ENCODE results near the gene PPFIA1. TPM values are rescaled to one million over a fixed set of nuclear protein-coding genes. Genes with fewer than 3 reads are reported as not detected.

The PPFIA1 gene
- total RNA-seq, 1 experiment from 2014 or later, result 86.8 TPM

DNA sequence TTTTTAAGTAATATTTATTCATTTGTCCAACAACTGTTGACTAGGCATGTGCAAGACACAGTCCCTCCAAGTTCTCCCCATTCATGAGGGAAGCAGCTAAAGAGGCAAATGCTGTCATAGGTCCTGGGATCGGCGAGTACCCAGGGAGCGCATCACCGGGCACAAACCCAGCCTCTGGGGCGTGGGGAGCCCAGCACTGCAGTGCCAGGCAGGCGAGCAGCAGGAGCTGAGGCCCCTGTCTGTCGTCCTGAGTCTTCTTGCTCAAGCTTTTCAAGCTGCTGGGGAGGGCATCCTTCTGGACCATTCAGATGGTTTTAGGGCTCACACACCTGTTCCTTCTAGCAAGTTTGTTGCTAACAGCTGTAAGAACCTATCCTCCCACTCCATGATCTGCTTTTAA, 62.1 kb downstream of the PPFIA1 start:
- DNase-seq, result no peak
- Histone ChIP-seq H2AFZ (no peak overlapping the region), H4K20me1 (ENCODE audit: insufficient read depth) (no peaks in the 10 kb centered on the region; the same call in 1 of the 2 replicates), H3F3A (ENCODE audit: insufficient read depth, low read depth) (peaks cover 28% of the 10 kb centered on the region; the same call in 1 of the 2 replicates), H3K4me3 (no peak overlapping the region), H3K4me2 (no peak overlapping the region), H3K27me3 (ENCODE audit: insufficient read depth, low read depth) (no peaks in the 10 kb centered on the region), H3K9me3 (ENCODE audit: insufficient read depth, low read depth) (no peaks in the 10 kb centered on the region), H3K4me1 (replicated peaks; ENCODE audit: insufficient read depth) (no peaks in the 10 kb centered on the region), H3K79me2 (ENCODE audit: low read depth) (no peaks in the 10 kb centered on the region), H3K36me3 (ENCODE audit: low read depth) (peaks cover 59% of the 10 kb centered on the region), H3K27ac (no peak overlapping the region), H3K9me2 (ENCODE audit: insufficient read depth) (no peaks in the 10 kb centered on the region)
- BruUV-seq (replicated peaks), result no TSS peak
- POLR2A ChIA-PET (ENCODE audit: unreplicated experiment), result interaction anchor here (0.8 kb wide), 1 partner anchor 19 kb away, joined by 6 read pairs; no protein-coding TSS in a partner anchor
- no peak for TF ChIP-seq EZH2 (IDR thresholded peaks at IDR 0.05; ENCODE audit: low read depth)
- TF ChIP-seq, protein P1, sequence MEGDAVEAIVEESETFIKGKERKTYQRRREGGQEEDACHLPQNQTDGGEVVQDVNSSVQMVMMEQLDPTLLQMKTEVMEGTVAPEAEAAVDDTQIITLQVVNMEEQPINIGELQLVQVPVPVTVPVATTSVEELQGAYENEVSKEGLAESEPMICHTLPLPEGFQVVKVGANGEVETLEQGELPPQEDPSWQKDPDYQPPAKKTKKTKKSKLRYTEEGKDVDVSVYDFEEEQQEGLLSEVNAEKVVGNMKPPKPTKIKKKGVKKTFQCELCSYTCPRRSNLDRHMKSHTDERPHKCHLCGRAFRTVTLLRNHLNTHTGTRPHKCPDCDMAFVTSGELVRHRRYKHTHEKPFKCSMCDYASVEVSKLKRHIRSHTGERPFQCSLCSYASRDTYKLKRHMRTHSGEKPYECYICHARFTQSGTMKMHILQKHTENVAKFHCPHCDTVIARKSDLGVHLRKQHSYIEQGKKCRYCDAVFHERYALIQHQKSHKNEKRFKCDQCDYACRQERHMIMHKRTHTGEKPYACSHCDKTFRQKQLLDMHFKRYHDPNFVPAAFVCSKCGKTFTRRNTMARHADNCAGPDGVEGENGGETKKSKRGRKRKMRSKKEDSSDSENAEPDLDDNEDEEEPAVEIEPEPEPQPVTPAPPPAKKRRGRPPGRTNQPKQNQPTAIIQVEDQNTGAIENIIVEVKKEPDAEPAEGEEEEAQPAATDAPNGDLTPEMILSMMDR (conservative IDR thresholded peaks at IDR 0.05), result no peak
- CTCF ChIA-PET, result no interaction called here
- intact Hi-C loops (cut with micrococcal nuclease; ENCODE audit: unreplicated experiment), result no loop called here

DNA sequence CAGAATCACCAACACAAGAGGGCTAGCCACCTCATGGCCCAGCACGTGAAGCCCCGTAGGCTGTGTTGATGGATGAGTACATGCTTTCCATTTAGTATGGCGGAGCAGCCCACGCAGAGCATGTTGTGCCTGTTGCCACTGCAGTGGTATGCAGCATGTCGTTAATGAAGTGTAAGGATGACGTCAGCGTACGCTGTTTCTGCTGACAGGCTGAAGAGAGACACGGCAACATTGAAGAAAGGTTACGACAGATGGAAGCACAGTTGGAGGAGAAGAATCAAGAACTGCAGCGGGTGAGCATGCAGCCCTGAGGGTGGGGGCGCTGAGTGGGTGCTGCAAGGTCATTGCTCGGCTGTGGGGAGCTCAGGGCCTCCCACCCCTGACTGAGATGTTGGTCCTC, 62.8 kb downstream of the PPFIA1 start:
- DNase-seq, result no peak
- Histone ChIP-seq H3K4me3 (no peak overlapping the region), H3K4me1 (replicated peaks; ENCODE audit: insufficient read depth) (no peaks in the 10 kb centered on the region), H3K27me3 (ENCODE audit: insufficient read depth, low read depth) (no peaks in the 10 kb centered on the region), H3F3A (ENCODE audit: insufficient read depth, low read depth) (peaks cover 28% of the 10 kb centered on the region; the same call in 1 of the 2 replicates), H3K4me2 (no peak overlapping the region), H3K9me2 (ENCODE audit: insufficient read depth) (no peaks in the 10 kb centered on the region), H3K79me2 (ENCODE audit: low read depth) (no peaks in the 10 kb centered on the region), H3K9me3 (ENCODE audit: insufficient read depth, low read depth) (no peaks in the 10 kb centered on the region), H2AFZ (no peak overlapping the region), H3K27ac (no peak overlapping the region), H3K36me3 (ENCODE audit: low read depth) (peaks cover 62% of the 10 kb centered on the region), H4K20me1 (ENCODE audit: insufficient read depth) (peaks cover 6% of the 10 kb centered on the region)
- CTCF ChIA-PET, result no interaction called here
- no TSS peak for BruUV-seq (replicated peaks)
- intact Hi-C loops (cut with micrococcal nuclease; ENCODE audit: unreplicated experiment), result no loop called here
- POLR2A ChIA-PET (ENCODE audit: unreplicated experiment), result no interaction called here
- TF ChIP-seq, protein P1 (conservative IDR thresholded peaks at IDR 0.05), result no peak
- no peak for TF ChIP-seq EZH2 (IDR thresholded peaks at IDR 0.05; ENCODE audit: low read depth)

DNA sequence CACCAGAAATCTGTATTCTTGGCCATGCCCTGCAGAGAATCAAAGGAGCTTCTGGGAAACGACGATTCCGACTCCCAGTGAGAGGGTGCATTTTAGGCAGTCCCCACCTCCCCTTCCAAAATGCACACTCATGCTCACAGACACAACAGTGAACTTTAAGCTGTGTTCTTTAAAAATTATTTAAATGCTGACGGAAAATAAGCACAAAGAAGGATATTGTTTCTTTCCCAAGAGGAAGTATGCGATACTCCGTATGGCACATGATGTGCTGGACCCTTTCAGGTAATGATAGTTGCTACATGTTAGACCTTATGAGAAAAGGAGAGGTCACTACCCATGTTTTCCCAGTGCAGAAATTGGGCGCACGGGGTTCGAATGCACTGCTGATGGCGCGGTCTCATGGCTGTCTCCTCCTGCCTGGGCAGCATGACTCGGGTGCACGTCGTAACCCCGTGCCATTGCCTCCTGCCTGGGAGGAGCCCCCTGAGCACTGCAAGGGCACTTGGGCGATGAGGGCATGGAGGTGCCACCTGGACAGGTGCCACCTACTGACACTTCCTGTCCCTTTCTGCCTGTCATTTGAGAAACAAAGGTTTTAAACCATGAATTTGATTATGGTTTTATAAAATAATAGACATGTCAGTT, 64.0 kb downstream of the PPFIA1 start:
- DNase-seq, result no peak
- BruUV-seq (replicated peaks), result no TSS peak
- Histone ChIP-seq H3K27ac (no peak overlapping the region), H2AFZ (no peak overlapping the region), H3F3A (ENCODE audit: insufficient read depth, low read depth) (peaks cover 20% of the 10 kb centered on the region; the same call in 1 of the 2 replicates), H3K9me3 (ENCODE audit: insufficient read depth, low read depth) (no peaks in the 10 kb centered on the region), H3K4me1 (replicated peaks; ENCODE audit: insufficient read depth) (no peaks in the 10 kb centered on the region), H3K36me3 (ENCODE audit: low read depth) (peaks cover 65% of the 10 kb centered on the region), H3K4me3 (no peak overlapping the region), H4K20me1 (ENCODE audit: insufficient read depth) (peaks cover 6% of the 10 kb centered on the region), H3K9me2 (ENCODE audit: insufficient read depth) (no peaks in the 10 kb centered on the region), H3K4me2 (no peak overlapping the region), H3K79me2 (ENCODE audit: low read depth) (no peaks in the 10 kb centered on the region), H3K27me3 (ENCODE audit: insufficient read depth, low read depth) (no peaks in the 10 kb centered on the region)
- ChIA-PET POLR2A (ENCODE audit: unreplicated experiment) (no interaction called here), CTCF (no interaction called here)
- intact Hi-C loops (cut with micrococcal nuclease; ENCODE audit: unreplicated experiment), result no loop called here
- TF ChIP-seq, protein P1 (conservative IDR thresholded peaks at IDR 0.05), result no peak
